Left lung (tissue), 10 donors: Measurements from ENCODE around the gene BNC2. TPM values are rescaled to one million over a fixed set of nuclear protein-coding genes. Genes with fewer than 3 reads are reported as not detected.

Experiments used
- ATAC-seq: fragments of 200-7000 bp; cut with Tn5 transposase; one replicate; pipeline ENCODE4 v1.9.1; 2020; ENCODE audit warnings: moderate library complexity
- DNase-seq, 4 donors: peaks; one replicate each; pipeline ENCODE4 v3.0.0-alpha.2; 2013 to 2020
- H3K27ac ChIP-seq, 2 donors: fragments of 200-600 bp; sonication (generic) in 1 of 2; one replicate each; pipeline versions ENCODE4 v1.5.0 to v1.8.0; 2020 to 2021
- H3K27me3 ChIP-seq, 2 donors: fragments of 200-600 bp; sonication (generic) in 1 of 2; one replicate each; pipeline versions ENCODE4 v1.5.0 to v1.8.0; 2020 to 2021
- H3K36me3 ChIP-seq, 2 donors: fragments of 200-600 bp; sonication (generic) in 1 of 2; one replicate each; pipeline versions ENCODE4 v1.5.0 to v1.8.0; 2020 to 2021
- H3K4me1 ChIP-seq, 2 donors: fragments of 200-600 bp; one replicate each; pipeline ENCODE4 v1.8.0; 2021
- H3K4me3 ChIP-seq, 2 donors: fragments of 200-600 bp; sonication (generic) in 1 of 2; one replicate each; pipeline versions ENCODE4 v1.5.0 to v1.8.0; 2020 to 2021; ENCODE audit warnings: mild to moderate bottlenecking in 1 of 2
- H3K9me3 ChIP-seq, 2 donors: fragments of 200-600 bp; sonication (generic) in 1 of 2; one replicate each; pipeline versions ENCODE4 v1.5.0 to v1.8.0; 2020 to 2021
- intact Hi-C, 2 donors: fragments of 100-400 bp; cut with DNase I; formaldehyde crosslinking; loops; one replicate each; pipeline versions ENCODE4 v1.11.2 to v1.14.2; 2022
- polyA plus RNA-seq, 6 donors: library from polyadenylated mRNA; unstranded; fragments of 120-200 nt; gene quantifications; one replicate each; pipeline ENCODE4 v1.2.1, GENCODE V29; 2013; ENCODE audit not compliant: insufficient read length in 6 of 6
- total RNA-seq, 2 donors: library from RNA; stranded (reverse); fragmentation: NEBNext Ultra II Directional; extraction: Animal tissue kit (Norgen Biotek cat#: 25700); gene quantifications; one replicate each; pipeline ENCODE4 v1.2.1, GENCODE V29; 2021
- TF ChIP-seq, protein P1 (sequence below), 2 donors: fragments of 200-600 bp; sonication (generic) in 1 of 2; IDR thresholded peaks; one replicate each; pipeline versions ENCODE4 v1.5.0 to v1.8.0; 2021; ENCODE audit warnings: antibody characterized with exemption in 2 of 2
- donor health status: DM: no; HTN: yes; CAD: no.
- donor health status: DM: no; HTN: no; CAD: no.

Gene BNC2
- total and polyA plus RNA-seq, 8 donors: 9.6 to 19.3 (median 12.9) TPM

DNA sequence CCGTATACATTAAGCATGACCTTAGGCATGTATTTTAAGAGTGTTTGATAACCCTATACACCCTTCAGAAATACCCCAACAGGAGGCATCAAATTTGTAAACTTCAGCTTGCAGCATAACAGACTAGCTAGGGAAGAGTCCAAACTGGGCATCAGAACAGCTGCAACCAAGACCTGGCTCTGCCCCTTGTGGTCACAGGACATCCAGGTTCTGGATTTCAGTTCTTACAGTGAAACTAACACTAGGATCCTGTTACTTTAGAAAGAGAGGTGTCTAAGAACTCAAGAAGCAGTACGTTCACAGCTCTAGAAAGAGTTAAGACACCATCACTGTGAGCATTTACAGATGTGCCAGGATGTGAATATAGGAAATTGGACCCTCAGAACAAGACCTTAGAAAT lies 229.8 kb downstream of the BNC2 start:
- H3K27me3 ChIP-seq: no peaks in the 10 kb centered on the region
- H3K36me3 ChIP-seq: no peaks in the 10 kb centered on the region
- TF ChIP-seq, protein P1, sequence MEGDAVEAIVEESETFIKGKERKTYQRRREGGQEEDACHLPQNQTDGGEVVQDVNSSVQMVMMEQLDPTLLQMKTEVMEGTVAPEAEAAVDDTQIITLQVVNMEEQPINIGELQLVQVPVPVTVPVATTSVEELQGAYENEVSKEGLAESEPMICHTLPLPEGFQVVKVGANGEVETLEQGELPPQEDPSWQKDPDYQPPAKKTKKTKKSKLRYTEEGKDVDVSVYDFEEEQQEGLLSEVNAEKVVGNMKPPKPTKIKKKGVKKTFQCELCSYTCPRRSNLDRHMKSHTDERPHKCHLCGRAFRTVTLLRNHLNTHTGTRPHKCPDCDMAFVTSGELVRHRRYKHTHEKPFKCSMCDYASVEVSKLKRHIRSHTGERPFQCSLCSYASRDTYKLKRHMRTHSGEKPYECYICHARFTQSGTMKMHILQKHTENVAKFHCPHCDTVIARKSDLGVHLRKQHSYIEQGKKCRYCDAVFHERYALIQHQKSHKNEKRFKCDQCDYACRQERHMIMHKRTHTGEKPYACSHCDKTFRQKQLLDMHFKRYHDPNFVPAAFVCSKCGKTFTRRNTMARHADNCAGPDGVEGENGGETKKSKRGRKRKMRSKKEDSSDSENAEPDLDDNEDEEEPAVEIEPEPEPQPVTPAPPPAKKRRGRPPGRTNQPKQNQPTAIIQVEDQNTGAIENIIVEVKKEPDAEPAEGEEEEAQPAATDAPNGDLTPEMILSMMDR (IDR thresholded peaks at IDR 0.05): no peak
- H3K27ac ChIP-seq: no peak overlapping the region
- H3K4me3 ChIP-seq: no peak overlapping the region
- no peak for DNase-seq
- H3K4me1 ChIP-seq: no peaks in the 10 kb centered on the region
- ATAC-seq: no peak
- intact Hi-C loops: no loop called here
- H3K9me3 ChIP-seq: no peaks in the 10 kb centered on the region

DNA sequence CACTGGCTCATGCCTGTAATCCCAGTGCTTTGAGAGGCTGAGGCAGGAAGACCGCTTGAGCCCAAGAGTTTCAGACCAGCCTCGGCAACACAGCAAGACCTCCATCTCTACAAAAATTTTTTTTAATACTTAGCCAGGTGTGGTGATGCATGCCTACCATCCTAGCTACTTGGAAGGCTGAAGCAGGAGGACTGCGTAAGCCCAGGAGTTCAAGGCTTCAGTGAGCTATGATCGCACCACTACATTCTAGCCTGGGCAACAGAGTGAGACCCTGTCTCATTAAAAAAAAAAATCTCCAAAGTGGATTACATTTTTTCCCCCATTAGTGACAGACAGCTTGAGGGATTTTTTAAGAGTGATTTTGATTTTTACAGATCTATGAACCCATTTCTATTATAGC lies 230.8 kb downstream of the BNC2 start:
- ATAC-seq: no peak
- H3K9me3 ChIP-seq: no peaks in the 10 kb centered on the region
- DNase-seq: no peak
- no peaks in the 10 kb centered on the region for H3K27me3 ChIP-seq
- intact Hi-C loops: no loop called here
- TF ChIP-seq, protein P1 (IDR thresholded peaks at IDR 0.05): no peak
- H3K4me1 ChIP-seq: no peaks in the 10 kb centered on the region
- no peak overlapping the region for H3K4me3 ChIP-seq
- no peaks in the 10 kb centered on the region for H3K36me3 ChIP-seq
- H3K27ac ChIP-seq: no peak overlapping the region

DNA sequence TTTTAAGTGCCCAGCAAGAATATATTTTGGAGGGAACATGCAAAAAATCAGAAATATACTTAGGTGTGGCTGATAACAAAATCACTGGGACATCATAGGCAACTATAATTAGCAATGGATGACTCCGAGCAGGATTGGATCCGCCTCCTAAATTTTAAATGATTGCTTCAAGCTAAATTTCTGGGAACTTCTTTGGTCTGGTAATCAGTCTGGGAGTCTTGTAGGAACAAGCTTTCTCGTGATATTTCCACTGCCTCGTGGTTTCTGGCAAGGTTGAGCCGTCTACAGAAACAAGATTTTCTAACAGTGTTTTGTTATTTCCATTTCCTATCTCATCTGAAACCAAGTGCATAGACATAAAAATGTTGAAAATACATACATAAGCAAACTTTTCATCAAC lies 232.6 kb downstream of the BNC2 start:
- Histone ChIP-seq H3K4me3 (no peak overlapping the region), H3K27ac (peak overlapping the region in 1 of 2 donors; percentile 45), H3K4me1 (no peaks in the 10 kb centered on the region), H3K27me3 (no peaks in the 10 kb centered on the region), H3K36me3 (no peaks in the 10 kb centered on the region), H3K9me3 (no peaks in the 10 kb centered on the region)
- DNase-seq (no peak), ATAC-seq (no peak)
- TF ChIP-seq, protein P1 (IDR thresholded peaks at IDR 0.05): no peak
- intact Hi-C loops: no loop called here

DNA sequence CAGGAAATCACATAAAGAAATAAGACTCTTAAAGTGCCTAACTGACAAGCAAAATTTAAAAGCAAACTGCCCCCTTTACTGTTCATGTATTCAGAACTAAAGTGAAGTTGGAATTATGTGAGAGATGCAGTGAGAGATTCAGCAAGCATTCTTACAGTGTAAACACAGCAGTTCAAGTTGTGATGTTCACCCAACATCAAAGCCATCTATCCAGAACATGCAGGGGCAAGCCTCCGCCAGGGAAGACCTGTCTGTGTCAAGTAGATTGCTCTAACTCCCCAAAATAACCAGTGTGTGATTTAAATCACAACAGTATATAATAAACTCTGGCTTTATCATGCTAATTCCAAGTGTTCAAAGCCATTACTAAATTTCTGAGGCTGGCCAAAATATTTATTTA lies 233.3 kb downstream of the BNC2 start:
- ATAC-seq (no peak), DNase-seq (no peak)
- H3K27ac ChIP-seq: peak overlapping the region in 1 of 2 donors; percentile 45
- intact Hi-C loops: no loop called here
- H3K27me3 ChIP-seq: no peaks in the 10 kb centered on the region
- H3K36me3 ChIP-seq: no peaks in the 10 kb centered on the region
- no peaks in the 10 kb centered on the region for H3K9me3 ChIP-seq
- no peaks in the 10 kb centered on the region for H3K4me1 ChIP-seq
- TF ChIP-seq, protein P1 (IDR thresholded peaks at IDR 0.05): no peak
- no peak overlapping the region for H3K4me3 ChIP-seq

DNA sequence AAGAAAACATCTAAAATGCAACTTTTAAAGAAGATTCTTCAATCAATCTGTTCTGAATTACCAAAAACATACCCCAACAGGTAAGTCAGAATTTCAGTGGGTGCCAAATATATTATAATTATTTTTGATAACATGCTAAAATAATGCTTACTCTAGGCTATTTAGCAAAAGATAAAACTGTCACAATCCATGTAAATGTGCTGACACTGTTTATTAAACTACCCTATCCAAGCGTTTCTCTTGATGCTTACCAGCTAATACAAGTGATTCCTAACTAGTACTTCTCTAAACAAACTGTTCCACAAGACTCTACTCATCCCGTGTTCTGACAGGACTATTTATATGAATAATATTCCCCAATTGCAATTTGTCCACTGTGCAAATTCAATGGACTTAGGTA lies 236.7 kb downstream of the BNC2 start:
- intact Hi-C loops: no loop called here
- Histone ChIP-seq H3K4me1 (no peaks in the 10 kb centered on the region), H3K4me3 (no peak overlapping the region), H3K9me3 (no peaks in the 10 kb centered on the region), H3K36me3 (no peaks in the 10 kb centered on the region), H3K27me3 (no peaks in the 10 kb centered on the region), H3K27ac (no peak overlapping the region)
- no peak for DNase-seq
- ATAC-seq: no peak
- TF ChIP-seq, protein P1 (IDR thresholded peaks at IDR 0.05): no peak
